Thoracic aorta (tissue), 2 donors: ENCODE measurements around the gene TFPI2. TPM values are rescaled to one million over a fixed set of nuclear protein-coding genes. Genes with fewer than 3 reads are reported as not detected.
A peak's percentile ranks its signal among the peaks of the same experiment; 100 is the strongest.

Source experiments
- ATAC-seq: fragments of 150-250 bp; one replicate; pipeline ENCODE4 v1.8.0; 2017; ENCODE audit warnings: low read depth; ENCODE audit not compliant: insufficient number of reproducible peaks, low FRiP score
- DNase-seq: peaks from one replicate; pipeline ENCODE4 v3.0.0-alpha.2; 2020; ENCODE audit warnings: low spot score
- H3K27ac ChIP-seq, 2 donors: fragments of 200-600 bp; sonication (generic); 1 replicate in 1 of 2; 2 replicates in 1 of 2; pipeline ENCODE4 v1.5.1; 2016; ENCODE audit warnings: mild to moderate bottlenecking in 2 of 2, moderate library complexity in 2 of 2
- H3K27me3 ChIP-seq: fragments of 200-600 bp; sonication (generic); replicated peaks from 2 replicates; pipeline ENCODE4 v1.6.0; 2016; ENCODE audit warnings: mild to moderate bottlenecking; ENCODE audit not compliant: insufficient read depth
- H3K36me3 ChIP-seq: fragments of 200-600 bp; sonication (generic); one replicate; pipeline ENCODE4 v1.5.1; 2016
- H3K4me1 ChIP-seq, 2 donors: fragments of 200-600 bp; sonication (generic); 1 replicate in 1 of 2; 2 replicates in 1 of 2; pipeline versions ENCODE4 v1.5.1 to v1.6.0; 2016; ENCODE audit warnings: low read depth in 2 of 2, mild to moderate bottlenecking in 1 of 2; ENCODE audit not compliant: control insufficient read depth in 1 of 2
- H3K4me3 ChIP-seq: fragments of 200-600 bp; sonication (generic); 2 replicates; pipeline ENCODE4 v1.5.1; 2016; ENCODE audit warnings: mild to moderate bottlenecking
- H3K9me3 ChIP-seq: fragments of 200-600 bp; sonication (generic); 2 replicates; pipeline ENCODE4 v1.5.1; 2016
- total RNA-seq, 2 donors: library from RNA; depleted of rRNA; stranded (reverse); fragments of >200 nt; gene quantifications; one replicate each; pipeline versions ENCODE4 v1.1.0 to v1.2.3, GENCODE V29; 2016
- TF ChIP-seq, protein P1 (sequence below): fragments of 200-600 bp; sonication (generic); IDR thresholded peaks from one replicate; pipeline ENCODE4 v1.5.1; 2019; ENCODE audit warnings: antibody characterized with exemption

Gene TFPI2
- total RNA-seq, 2 donors from 2014 or later, result 19.8 to 23.7 TPM

GRCh38 chr7:93902777-93903423 lies 12.3 kb upstream of the TFPI2 start:
- TF ChIP-seq, protein P1, sequence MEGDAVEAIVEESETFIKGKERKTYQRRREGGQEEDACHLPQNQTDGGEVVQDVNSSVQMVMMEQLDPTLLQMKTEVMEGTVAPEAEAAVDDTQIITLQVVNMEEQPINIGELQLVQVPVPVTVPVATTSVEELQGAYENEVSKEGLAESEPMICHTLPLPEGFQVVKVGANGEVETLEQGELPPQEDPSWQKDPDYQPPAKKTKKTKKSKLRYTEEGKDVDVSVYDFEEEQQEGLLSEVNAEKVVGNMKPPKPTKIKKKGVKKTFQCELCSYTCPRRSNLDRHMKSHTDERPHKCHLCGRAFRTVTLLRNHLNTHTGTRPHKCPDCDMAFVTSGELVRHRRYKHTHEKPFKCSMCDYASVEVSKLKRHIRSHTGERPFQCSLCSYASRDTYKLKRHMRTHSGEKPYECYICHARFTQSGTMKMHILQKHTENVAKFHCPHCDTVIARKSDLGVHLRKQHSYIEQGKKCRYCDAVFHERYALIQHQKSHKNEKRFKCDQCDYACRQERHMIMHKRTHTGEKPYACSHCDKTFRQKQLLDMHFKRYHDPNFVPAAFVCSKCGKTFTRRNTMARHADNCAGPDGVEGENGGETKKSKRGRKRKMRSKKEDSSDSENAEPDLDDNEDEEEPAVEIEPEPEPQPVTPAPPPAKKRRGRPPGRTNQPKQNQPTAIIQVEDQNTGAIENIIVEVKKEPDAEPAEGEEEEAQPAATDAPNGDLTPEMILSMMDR, result peak; percentile 59
- ATAC-seq, result no peak
- H3K36me3 ChIP-seq, result no peaks in the 10 kb centered on the region
- no peak overlapping the region for H3K27ac ChIP-seq
- no peak overlapping the region for H3K4me3 ChIP-seq
- H3K27me3 ChIP-seq, result no peaks in the 10 kb centered on the region
- no peak for DNase-seq
- H3K4me1 ChIP-seq, result no peaks in the 10 kb centered on the region
- no peaks in the 10 kb centered on the region for H3K9me3 ChIP-seq

GRCh38 chr7:93897680-93898079 lies 7.1 kb upstream of the TFPI2 start:
- Histone ChIP-seq H3K4me3 (no peak overlapping the region), H3K9me3 (no peaks in the 10 kb centered on the region), H3K4me1 (no peaks in the 10 kb centered on the region), H3K36me3 (no peaks in the 10 kb centered on the region), H3K27ac (no peak overlapping the region), H3K27me3 (no peaks in the 10 kb centered on the region)
- DNase-seq (no peak), ATAC-seq (no peak)
- TF ChIP-seq, protein P1, result no peak

DNA sequence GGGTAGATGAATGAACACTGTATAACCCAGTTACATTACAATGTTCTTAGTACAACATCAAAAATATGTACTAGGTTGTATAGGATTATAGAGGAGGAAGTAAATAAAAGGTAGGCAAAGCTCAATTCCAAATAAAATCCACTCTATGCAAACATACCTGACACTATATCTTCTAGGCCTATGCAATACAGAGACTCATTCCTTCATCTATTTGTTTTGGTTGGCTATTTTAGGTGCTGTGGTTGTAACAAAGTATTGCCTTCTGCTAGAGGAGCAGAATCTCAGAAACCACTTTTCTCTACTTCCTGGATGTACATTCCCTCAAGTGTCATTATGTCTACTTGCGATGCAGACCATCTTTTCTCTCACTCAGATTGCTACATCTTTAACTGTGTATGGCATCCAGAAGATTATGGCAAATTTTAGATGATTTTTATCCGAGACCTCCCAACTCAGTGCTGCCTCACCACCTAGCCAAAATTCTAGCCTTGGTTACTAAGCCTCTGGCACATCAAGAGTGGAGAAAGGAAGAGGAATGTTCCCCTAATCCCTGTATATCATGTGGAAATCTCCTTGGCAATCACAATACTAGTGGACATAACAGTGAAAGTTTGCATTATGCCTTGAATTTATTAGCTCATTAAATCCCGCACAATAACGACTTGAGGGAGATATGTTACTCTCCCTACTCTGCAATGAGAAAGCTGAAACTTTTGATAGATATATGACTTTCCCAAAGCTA lies 5.5 kb upstream of the TFPI2 start:
- Histone ChIP-seq H3K4me1 (no peaks in the 10 kb centered on the region), H3K9me3 (no peaks in the 10 kb centered on the region), H3K27ac (no peak overlapping the region), H3K4me3 (no peak overlapping the region), H3K27me3 (no peaks in the 10 kb centered on the region), H3K36me3 (no peaks in the 10 kb centered on the region)
- TF ChIP-seq, protein P1, result no peak
- ATAC-seq (no peak), DNase-seq (no peak)

DNA sequence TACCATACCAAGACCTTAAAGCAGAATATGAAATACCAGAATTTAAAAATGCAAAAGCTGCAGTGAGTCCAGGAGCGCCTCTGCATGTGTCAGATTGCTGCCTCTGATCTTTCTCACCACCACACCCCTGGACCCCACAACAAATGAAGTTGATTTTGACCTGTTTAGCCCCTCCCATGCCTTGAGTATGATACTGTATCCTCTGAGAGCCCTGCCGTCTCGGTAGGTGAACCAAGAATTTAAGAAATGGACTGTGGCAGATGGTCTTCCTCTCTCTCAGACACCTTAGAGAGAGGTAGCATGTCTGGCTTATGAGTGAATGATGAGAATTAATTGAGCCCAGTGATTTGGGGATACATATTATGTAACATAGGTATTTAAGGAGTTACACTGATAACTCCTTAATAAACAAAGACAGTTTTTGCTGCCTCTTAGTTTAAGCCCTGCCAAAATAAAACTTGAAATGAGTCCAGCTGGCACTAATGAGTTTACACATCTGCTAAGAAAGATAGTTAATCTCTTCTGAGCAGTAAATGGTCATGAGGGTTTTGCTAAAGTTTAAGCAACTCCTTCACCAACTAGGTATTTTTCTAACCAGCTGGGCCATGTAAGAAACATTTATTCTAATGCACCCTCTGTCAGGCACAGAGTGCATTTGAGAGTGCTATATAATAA lies 4.5 kb upstream of the TFPI2 start:
- no peaks in the 10 kb centered on the region for H3K4me1 ChIP-seq
- ATAC-seq (no peak), DNase-seq (no peak)
- H3K27me3 ChIP-seq, result no peaks in the 10 kb centered on the region
- H3K27ac ChIP-seq, result no peak overlapping the region
- no peak overlapping the region for H3K4me3 ChIP-seq
- no peaks in the 10 kb centered on the region for H3K9me3 ChIP-seq
- no peaks in the 10 kb centered on the region for H3K36me3 ChIP-seq
- TF ChIP-seq, protein P1, result no peak

DNA sequence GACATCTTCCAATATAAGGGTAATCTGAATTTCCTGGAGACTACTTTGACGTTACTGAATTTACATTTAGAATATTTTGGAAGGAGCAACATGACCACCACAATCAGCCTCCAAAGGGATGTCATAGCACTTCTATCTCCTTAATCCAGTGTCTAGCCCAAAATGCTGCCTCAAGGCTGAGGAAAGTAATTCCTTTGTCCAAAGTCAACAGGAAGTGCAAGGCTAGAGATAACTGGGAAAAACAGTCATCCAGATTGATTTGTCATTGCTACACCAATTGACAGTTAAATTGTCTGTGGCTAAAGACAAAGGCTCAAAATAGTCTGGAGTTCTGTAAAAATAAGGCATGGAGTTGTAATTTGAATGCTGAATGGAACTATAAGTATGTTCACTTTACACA lies 3.9 kb upstream of the TFPI2 start:
- H3K27ac ChIP-seq, result no peak overlapping the region
- no peak for ATAC-seq
- TF ChIP-seq, protein P1, result no peak

More for the DNA sequence above, 3.9 kb upstream of the TFPI2 start:
- H3K27me3 ChIP-seq, result no peaks in the 10 kb centered on the region
- no peak overlapping the region for H3K4me3 ChIP-seq
- no peaks in the 10 kb centered on the region for H3K4me1 ChIP-seq
- no peaks in the 10 kb centered on the region for H3K36me3 ChIP-seq
- no peaks in the 10 kb centered on the region for H3K9me3 ChIP-seq
- no peak for DNase-seq
